Activated T-cell treated with anti-CD3 and anti-CD28 coated beads for 24 hours (primary cell): ENCODE data around the gene KAT8.
"Not testable (repeated sequence)": the region's sequence is repeated elsewhere in the genome, so short reads cannot be mapped to it uniquely, and the experiment has no call there.

Experiments used
- DNase-seq: peaks from one replicate; pipeline ENCODE4 v3.0.0-alpha.2; 2020; ENCODE audit warnings: low read depth

KAT8 gene

GRCh38 chr16:31131841-31132271 is 14.4 kb downstream of the KAT8 start:
- no peak for DNase-seq

- no peak for DNase-seq
These were observed 15.0 kb downstream of the KAT8 start for GRCh38 chr16:31132303-31132979.

GRCh38 chr16:31133046-31133501 is 15.6 kb downstream of the KAT8 start:
- DNase-seq = no peak

- DNase-seq = no peak
These were observed 16.7 kb downstream of the KAT8 start for GRCh38 chr16:31134091-31134571.

GRCh38 chr16:31134625-31135534 is 17.4 kb downstream of the KAT8 start:
- no peak for DNase-seq

- no peak for DNase-seq
These were observed 18.2 kb downstream of the KAT8 start, which contains the start of gene PRSS8 for GRCh38 chr16:31135535-31136286. TSS of gene PRSS8 (minus strand) at chr16:31135727. CDS start at chr16:31135498, 229 bp downstream.

- no peak for DNase-seq
These were observed 18.8 kb downstream of the KAT8 start for GRCh38 chr16:31136287-31136662.

- not testable (repeated sequence) for DNase-seq
These were observed 19.5 kb downstream of the KAT8 start for GRCh38 chr16:31136822-31137499.

- no peak for DNase-seq
These were observed 21.4 kb downstream of the KAT8 start for GRCh38 chr16:31138621-31139578.

- DNase-seq = not testable (repeated sequence)
These were observed 23.6 kb downstream of the KAT8 start for GRCh38 chr16:31141071-31141469.

- DNase-seq = no peak
These were observed 24.1 kb downstream of the KAT8 start for GRCh38 chr16:31141489-31142108.

- peak; percentile 98 for DNase-seq
These were observed 24.9 kb downstream of the KAT8 start for GRCh38 chr16:31142109-31143010.

GRCh38 chr16:31143011-31143693 is 25.7 kb downstream of the KAT8 start:
- DNase-seq = no peak

GRCh38 chr16:31143694-31144148 is 26.3 kb downstream of the KAT8 start:
- no peak for DNase-seq

- not testable (repeated sequence) for DNase-seq
These were observed 27.0 kb downstream of the KAT8 start for GRCh38 chr16:31144418-31144817.

- no peak for DNase-seq
These were observed 28.0 kb downstream of the KAT8 start for GRCh38 chr16:31145398-31145990.

GRCh38 chr16:31147574-31147973 is 30.1 kb downstream of the KAT8 start:
- DNase-seq = no peak

- no peak for DNase-seq
These were observed 30.8 kb downstream of the KAT8 start for GRCh38 chr16:31148281-31148728.
